Thyroid gland (tissue), 4 donors: Measurements from ENCODE around the gene ARL15.

Experiments used
- POLR2A ChIP-seq, 2 donors: fragments of 450-650 bp; IDR thresholded peaks; one replicate each; pipeline ENCODE4 v1.6.1; 2017; ENCODE audit warnings: antibody characterized with exemption in 2 of 2, mild to moderate bottlenecking in 2 of 2, moderate library complexity in 1 of 2
- TF ChIP-seq, protein P1 (sequence below), 6 experiments: fragments of 200-600 bp in 3 of 6; fragments of 450-650 bp in 3 of 6; sonication (generic) in 3 of 6; IDR thresholded peaks; one replicate each; pipeline ENCODE4 v1.5.1; 2016 to 2019; ENCODE audit warnings: antibody characterized with exemption in 6 of 6, mild to moderate bottlenecking in 2 of 6, inconsistent platforms in 1 of 6, moderate library complexity in 1 of 6

DNA sequence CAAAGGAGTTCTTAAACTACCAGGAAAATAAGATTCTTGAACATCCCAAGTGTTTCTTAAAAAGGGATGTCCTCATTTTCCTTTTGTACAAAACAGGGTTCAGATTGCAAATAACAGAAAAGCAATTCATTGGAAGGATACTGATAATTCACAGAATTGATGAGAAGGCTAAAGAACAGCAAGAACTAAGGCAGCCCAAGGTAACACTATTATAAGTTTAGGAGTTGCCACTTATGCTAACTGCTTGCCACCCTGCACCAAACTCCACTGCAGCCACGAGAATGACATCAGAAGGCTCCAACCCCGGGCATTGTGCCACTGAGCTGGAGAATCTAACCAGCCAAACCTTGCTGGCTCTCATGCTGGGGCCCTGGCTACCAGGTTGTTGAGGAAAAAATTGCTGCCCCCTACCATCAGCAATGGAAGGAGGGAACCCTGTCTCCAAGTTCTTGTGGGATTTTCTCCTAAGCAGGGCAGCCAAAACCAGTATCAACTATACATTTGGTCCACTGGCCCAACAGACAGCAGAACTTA lies 123.4 kb downstream of the ARL15 start:
- TF ChIP-seq, protein P1, sequence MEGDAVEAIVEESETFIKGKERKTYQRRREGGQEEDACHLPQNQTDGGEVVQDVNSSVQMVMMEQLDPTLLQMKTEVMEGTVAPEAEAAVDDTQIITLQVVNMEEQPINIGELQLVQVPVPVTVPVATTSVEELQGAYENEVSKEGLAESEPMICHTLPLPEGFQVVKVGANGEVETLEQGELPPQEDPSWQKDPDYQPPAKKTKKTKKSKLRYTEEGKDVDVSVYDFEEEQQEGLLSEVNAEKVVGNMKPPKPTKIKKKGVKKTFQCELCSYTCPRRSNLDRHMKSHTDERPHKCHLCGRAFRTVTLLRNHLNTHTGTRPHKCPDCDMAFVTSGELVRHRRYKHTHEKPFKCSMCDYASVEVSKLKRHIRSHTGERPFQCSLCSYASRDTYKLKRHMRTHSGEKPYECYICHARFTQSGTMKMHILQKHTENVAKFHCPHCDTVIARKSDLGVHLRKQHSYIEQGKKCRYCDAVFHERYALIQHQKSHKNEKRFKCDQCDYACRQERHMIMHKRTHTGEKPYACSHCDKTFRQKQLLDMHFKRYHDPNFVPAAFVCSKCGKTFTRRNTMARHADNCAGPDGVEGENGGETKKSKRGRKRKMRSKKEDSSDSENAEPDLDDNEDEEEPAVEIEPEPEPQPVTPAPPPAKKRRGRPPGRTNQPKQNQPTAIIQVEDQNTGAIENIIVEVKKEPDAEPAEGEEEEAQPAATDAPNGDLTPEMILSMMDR (IDR thresholded peaks at IDR 0.05) = no peak
- TF ChIP-seq POLR2A (IDR thresholded peaks at IDR 0.05) = no peak
